K562 (cell line): ENCODE results near the gene RPRML. TPM values are rescaled to one million over a fixed set of nuclear protein-coding genes. Genes with fewer than 3 reads are reported as not detected.

ENCODE experiments used
- ATAC-seq: fragments of 200-7000 bp; cut with Tn5 transposase; 3 replicates; pipeline ENCODE4 v1.9.1; 2020; ENCODE audit warnings: moderate library complexity
- BruUV-seq: library from RNA; stranded (reverse); fragments of 400-500 nt; replicated peaks from 2 replicates; lab custom pipeline; 2021; lab: Mats Ljungman, UMichigan
- CTCF ChIA-PET: fragments of 300-600 bp; formaldehyde crosslinking; extraction: SDS; loops from one replicate; lab custom pipeline; 2021; ENCODE audit warnings: low intra/inter-chr PET ratio; lab: Yijun Ruan, JAX
- POLR2A ChIA-PET: fragments of 300-600, 350-650 bp; sonication (Branson Sonifier 250); formaldehyde crosslinking; extraction: SDS; loops from one replicate; lab custom pipeline; 2021; ENCODE audit warnings: antibody characterized with exemption, inconsistent platforms; lab: Yijun Ruan, JAX
- DNase-seq, 4 experiments: peaks; one replicate each; pipeline versions ENCODE4 v3.0.0 to v3.0.0-alpha.2; 2011 to 2018; ENCODE audit warnings: low spot score in 3 of 4, mixed read lengths in 3 of 4; ENCODE audit errors: extremely low read depth in 1 of 4
- FAIRE-seq: peaks from 2 replicates; lab custom pipeline; 2011; peaks lifted over from hg19 to GRCh38; lab: Jason Lieb, UNC
- H2AFZ ChIP-seq: 2 replicates; pipeline ENCODE4 v1.6.0; 2011; ENCODE audit warnings: low read depth, low read length, control low read depth, inconsistent platforms
- H3K27ac ChIP-seq: fragments of 200-600 bp; 3 replicates; pipeline ENCODE4 v1.8.0; 2011; ENCODE audit warnings: low read depth, mild to moderate bottlenecking, control low read depth, inconsistent platforms, low read length, moderate library complexity, mixed read lengths; ENCODE audit errors: extremely low read depth
- H3K27me3 ChIP-seq, 2 experiments: fragments of 300-600 bp in 1 of 2; 2 replicates in 1 of 2; 3 replicates in 1 of 2; pipeline versions ENCODE4 v1.6.0 to v1.8.0; 2011; ENCODE audit warnings: inconsistent platforms in 2 of 2, low read length in 2 of 2, mild to moderate bottlenecking in 1 of 2, mixed read lengths in 1 of 2, moderate library complexity in 1 of 2; ENCODE audit not compliant: control insufficient read depth in 2 of 2, insufficient read depth in 2 of 2
- H3K36me3 ChIP-seq: fragments of 300-600 bp; 3 replicates; pipeline ENCODE4 v1.8.0; 2011; ENCODE audit warnings: mild to moderate bottlenecking, low read length, inconsistent platforms; ENCODE audit not compliant: control insufficient read depth, insufficient read depth
- H3K4me1 ChIP-seq, 2 experiments: fragments of 200-600 bp in 1 of 2; replicated peaks in 1 of 2; 2 replicates in 1 of 2; 3 replicates in 1 of 2; pipeline versions ENCODE4 v1.5.1 to v1.8.0; 2011; ENCODE audit warnings: inconsistent platforms in 2 of 2, low read length in 2 of 2, mild to moderate bottlenecking in 1 of 2, mixed read lengths in 1 of 2, moderate library complexity in 1 of 2; ENCODE audit not compliant: control insufficient read depth in 2 of 2, insufficient read depth in 2 of 2
- H3K4me2 ChIP-seq: 2 replicates; pipeline ENCODE4 v1.6.1; 2011; ENCODE audit warnings: low read length, control low read depth, inconsistent platforms, mixed read lengths; ENCODE audit not compliant: insufficient read depth
- H3K4me3 ChIP-seq: fragments of 200-600 bp; sonication (generic), shearing (Covaris generic); 2 replicates; pipeline ENCODE4 v1.5.1; 2016; ENCODE audit warnings: control low read depth, inconsistent platforms
- H3K79me2 ChIP-seq: fragments of 200-600 bp; 3 replicates; pipeline ENCODE4 v1.8.0; 2011; ENCODE audit warnings: low read length, inconsistent platforms; ENCODE audit not compliant: control insufficient read depth, insufficient read depth
- H3K9ac ChIP-seq, 2 experiments: 2 replicates each; pipeline versions ENCODE4 v1.6.0 to v1.6.1; 2011; ENCODE audit warnings: low read depth in 2 of 2, low read length in 2 of 2, control low read depth in 1 of 2, inconsistent platforms in 1 of 2, mild to moderate bottlenecking in 1 of 2, mixed read lengths in 1 of 2; ENCODE audit not compliant: insufficient read depth in 1 of 2
- H3K9me1 ChIP-seq: one replicate; pipeline ENCODE4 v1.6.0; 2011; ENCODE audit warnings: inconsistent platforms, mild to moderate bottlenecking, low read length, moderate library complexity; ENCODE audit not compliant: control insufficient read depth, insufficient read depth
- H3K9me3 ChIP-seq: replicated peaks from 2 replicates; pipeline ENCODE4 v1.5.1; 2011; ENCODE audit warnings: low read depth, low read length, inconsistent platforms; ENCODE audit not compliant: control insufficient read depth, insufficient read depth
- H4K20me1 ChIP-seq: replicated peaks from 2 replicates; pipeline ENCODE4 v1.6.1; 2011; ENCODE audit warnings: low read length, inconsistent platforms, mixed read lengths; ENCODE audit not compliant: control insufficient read depth, insufficient read depth
- ATF1 ChIP-seq, 2 experiments: fragments of 450-650 bp in 1 of 2; IDR thresholded peaks; 2 replicates each; pipeline ENCODE4 v1.6.1; 2016; ENCODE audit warnings: missing compliant biosample characterization in 1 of 2, missing genetic modification characterization in 1 of 2
- CBFB ChIP-seq: sonication (generic); formaldehyde crosslinking; IDR thresholded peaks from 2 replicates; pipeline ENCODE4 v1.4.0; 2020; ENCODE audit warnings: mild to moderate bottlenecking, missing genetic modification reagents
- COPS2 ChIP-seq: fragments of 450-650 bp; conservative IDR thresholded peaks from 2 replicates; pipeline ENCODE4 v1.6.1; 2016; ENCODE audit warnings: mild to moderate bottlenecking, moderate library complexity
- JUNB ChIP-seq: fragments of 450-650 bp; formaldehyde crosslinking; conservative IDR thresholded peaks from 2 replicates; pipeline ENCODE4 v1.4.0; 2020; ENCODE audit warnings: mild to moderate bottlenecking
- LCOR ChIP-seq: sonication (generic); formaldehyde crosslinking; IDR thresholded peaks from 2 replicates; pipeline ENCODE4 v1.8.0; 2022; ENCODE audit warnings: mild to moderate bottlenecking, missing genetic modification reagents
- NFRKB ChIP-seq: fragments of 450-650 bp; IDR thresholded peaks from 2 replicates; pipeline ENCODE4 v1.6.1; 2016; ENCODE audit warnings: low read depth
- RBM14 ChIP-seq: fragments of 200-400 bp; formaldehyde crosslinking; IDR thresholded peaks from 2 replicates; pipeline ENCODE4 v1.6.1; 2018; ENCODE audit warnings: low read depth, mild to moderate bottlenecking, low read length, moderate library complexity, borderline replicate concordance; ENCODE audit not compliant: insufficient read depth
- RNF219 ChIP-seq: fragments of 250-450 bp; sonication (Bioruptor Pico); IDR thresholded peaks from 2 replicates; pipeline ENCODE4 v1.5.0; 2022; ENCODE audit warnings: mild to moderate bottlenecking
- TAF1 ChIP-seq: IDR thresholded peaks from 2 replicates; pipeline ENCODE4 v1.6.1; 2011; ENCODE audit warnings: mild to moderate bottlenecking, low read length, moderate library complexity; ENCODE audit not compliant: insufficient read depth, control insufficient read depth, severe bottlenecking; ENCODE audit errors: extremely low read depth
- TFAP4 ChIP-seq: sonication (generic); formaldehyde crosslinking; IDR thresholded peaks from 2 replicates; pipeline ENCODE4 v1.8.0; 2022; ENCODE audit warnings: missing genetic modification reagents, mild to moderate bottlenecking, moderate library complexity, borderline replicate concordance
- WGBS: fragments of 100-300 bp; shearing (Covaris generic); methylation state at CpG from one replicate; pipeline ENCODE4 v1.1.6; 2016; ENCODE audit warnings: low coverage, mixed read lengths; ENCODE audit not compliant: insufficient coverage; ENCODE audit errors: missing lambda C conversion rate; 5-methylcytosine and 5-hydroxymethylcytosine counted together
- in situ Hi-C: fragments of 300-500 bp; cut with MboI; formaldehyde crosslinking; loops from 4 replicates; pipeline ENCODE4 v1.15.0; 2018; ENCODE audit warnings: inconsistent platforms, mixed read lengths
- intact Hi-C: fragments of 100-400 bp; cut with micrococcal nuclease; formaldehyde crosslinking; loops from 2 replicates; pipeline ENCODE4 v1.14.2; 2022
- polyA plus RNA-seq, 8 experiments: library from polyadenylated mRNA; depleted of rRNA in 4 of 8; stranded (reverse) in 5 of 8; unstranded in 3 of 8; fragments of >200 nt; fragmentation: Nextera tagmentation in 2 of 8; fragmentation: Illumina TruSeq in 1 of 8; extraction: Ambion mirVana in 2 of 8; extraction: Trizol in 1 of 8; gene quantifications; 2 replicates each; pipeline versions ENCODE4 v1.2.1 to v1.2.3, GENCODE V29; 2011 to 2014; ENCODE audit warnings: inconsistent platforms in 1 of 8, missing spikeins in 1 of 8
- total RNA-seq, 7 experiments: library from RNA; depleted of rRNA in 6 of 7; stranded (reverse); fragments of >200 nt in 6 of 7; fragmentation: Illumina TruSeq in 2 of 7; extraction: Trizol in 2 of 7; gene quantifications; 2 replicates each; pipeline versions ENCODE4 v1.2.1 to v1.2.3, GENCODE V29; 2011 to 2021; ENCODE audit warnings: low replicate concordance in 1 of 7

The RPRML gene
- total and polyA plus RNA-seq, 9 of the 15 experiments (the other 6 are each of a cell fraction or from before 2014, with no cell fraction given), result not detected

GRCh38 chr17:46968896-46969295 lies 10.2 kb downstream of the RPRML start:
- Histone ChIP-seq H3K27ac (no peak overlapping the region), H3K4me1 (no peaks in the 10 kb centered on the region; a peak in 1 of 5 replicates), H3K9me3 (no peaks in the 10 kb centered on the region), H4K20me1 (peaks cover 10% of the 10 kb centered on the region; the same call in 1 of the 2 replicates), H3K4me2 (no peak overlapping the region), H2AFZ (no peak overlapping the region), H3K36me3 (no peaks in the 10 kb centered on the region), H3K79me2 (no peaks in the 10 kb centered on the region), H3K9ac (no peak overlapping the region; a peak in 1 of 4 replicates), H3K27me3 (peaks cover 45 to 64% of the 10 kb centered on the region in 2 experiments; a peak in 4 of 5 replicates), H3K9me1 (no peaks in the 10 kb centered on the region), H3K4me3 (no peak overlapping the region)
- 0% methylated on average over 8 of the region's 8 CpGs for WGBS
- DNase-seq, result no peak
- in situ Hi-C loops (no loop called here), intact Hi-C loops (no loop called here)
- TF ChIP-seq CBFB (CRISPR knock-in tag) (no peak), COPS2 (no peak)
- no peak for FAIRE-seq
- ChIA-PET CTCF (no interaction called here), POLR2A (interaction anchor here (0.6 to 1.0 kb wide), 3 partner anchors 11 to 1817 kb away, joined by 3 to 4 read pairs (median 3); no protein-coding TSS in a partner anchor)
- ATAC-seq, result no peak
- no TSS peak for BruUV-seq

GRCh38 chr17:46968224-46968834 lies 10.7 kb downstream of the RPRML start:
- H2AFZ ChIP-seq, result no peak overlapping the region
- peaks cover 10% of the 10 kb centered on the region; the same call in 1 of the 2 replicates for H4K20me1 ChIP-seq
- intact Hi-C loops (no loop called here), in situ Hi-C loops (no loop called here)
- H3K4me2 ChIP-seq, result no peak overlapping the region
- 0% methylated on average over 6 of the region's 6 CpGs for WGBS
- H3K9me1 ChIP-seq, result no peaks in the 10 kb centered on the region
- DNase-seq, result no peak
- H3K36me3 ChIP-seq, result no peaks in the 10 kb centered on the region
- BruUV-seq, result no TSS peak
- H3K9me3 ChIP-seq, result no peaks in the 10 kb centered on the region
- CTCF ChIA-PET, result no interaction called here
- no peak for FAIRE-seq
- no peak overlapping the region for H3K9ac ChIP-seq
- H3K4me3 ChIP-seq, result no peak overlapping the region
- no peak for ATAC-seq
- H3K27ac ChIP-seq, result no peak overlapping the region
- H3K4me1 ChIP-seq, result no peaks in the 10 kb centered on the region; a peak in 1 of 5 replicates
- no peaks in the 10 kb centered on the region for H3K79me2 ChIP-seq
- H3K27me3 ChIP-seq, result peaks cover 41 to 60% of the 10 kb centered on the region in 2 experiments; a peak in 4 of 5 replicates
- POLR2A ChIA-PET, result interaction anchor here (0.7 to 1.0 kb wide), 3 partner anchors 8 to 1817 kb away, joined by 3 to 4 read pairs (median 3); no protein-coding TSS in a partner anchor
- TF ChIP-seq NFRKB, result no peak
- no peak for TF ChIP-seq ATF1 (CRISPR knock-in tag; IDR thresholded peaks at IDR 0.05)
- TF ChIP-seq ATF1 (tag; IDR thresholded peaks at IDR 0.05), result no peak
- no peak for TF ChIP-seq RNF219 (CRISPR knock-in tag)
- no peak for TF ChIP-seq TAF1
- TF ChIP-seq RBM14, result no peak
- TF ChIP-seq JUNB (CRISPR knock-in tag), result no peak
- no peak for TF ChIP-seq LCOR
- no peak for TF ChIP-seq TFAP4
